Measurements from ENCODE around the gene RBCK1. TPM values are rescaled to one million over a fixed set of nuclear protein-coding genes. Genes with fewer than 3 reads are reported as not detected.

The RBCK1 gene
- total RNA-seq, 1 donor from 2014 or later, result 65.2 TPM

DNA sequence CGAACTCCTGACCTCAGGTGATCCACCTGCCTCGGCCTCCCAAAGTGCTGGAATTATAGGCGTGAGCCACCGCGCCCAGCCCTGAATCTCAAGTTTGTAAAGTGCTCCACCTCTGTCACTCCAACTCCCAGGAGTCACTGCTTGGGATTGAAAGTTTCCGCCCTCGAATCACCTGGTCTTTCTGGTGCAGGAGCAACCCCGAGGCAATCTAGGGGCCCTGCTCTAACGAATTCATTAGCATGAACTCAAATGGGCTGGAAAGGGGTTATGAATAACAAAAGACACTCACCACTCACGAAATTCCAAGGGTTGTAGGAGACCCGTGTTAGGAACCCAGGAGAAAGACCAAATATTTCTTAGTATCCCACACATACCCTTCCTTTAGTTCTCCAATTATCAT, 26.1 kb downstream of the RBCK1 start:
- peaks cover 12% of the 10 kb centered on the region for H3K4me1 Mint-ChIP-seq
- H3K27ac Mint-ChIP-seq (ENCODE audit: unreplicated experiment), result no peak overlapping the region
- peaks cover 8% of the 10 kb centered on the region for H3K36me3 Mint-ChIP-seq (ENCODE audit: low read depth)
- no peak for DNase-seq (ENCODE audit: low read depth, low spot score)
- peaks cover 4% of the 10 kb centered on the region for H3K27me3 Mint-ChIP-seq (ENCODE audit: low read depth)
- H3K4me3 Mint-ChIP-seq, result no peak overlapping the region
- H3K9me3 Mint-ChIP-seq, result no peaks in the 10 kb centered on the region
- TF ChIP-seq, protein P1, sequence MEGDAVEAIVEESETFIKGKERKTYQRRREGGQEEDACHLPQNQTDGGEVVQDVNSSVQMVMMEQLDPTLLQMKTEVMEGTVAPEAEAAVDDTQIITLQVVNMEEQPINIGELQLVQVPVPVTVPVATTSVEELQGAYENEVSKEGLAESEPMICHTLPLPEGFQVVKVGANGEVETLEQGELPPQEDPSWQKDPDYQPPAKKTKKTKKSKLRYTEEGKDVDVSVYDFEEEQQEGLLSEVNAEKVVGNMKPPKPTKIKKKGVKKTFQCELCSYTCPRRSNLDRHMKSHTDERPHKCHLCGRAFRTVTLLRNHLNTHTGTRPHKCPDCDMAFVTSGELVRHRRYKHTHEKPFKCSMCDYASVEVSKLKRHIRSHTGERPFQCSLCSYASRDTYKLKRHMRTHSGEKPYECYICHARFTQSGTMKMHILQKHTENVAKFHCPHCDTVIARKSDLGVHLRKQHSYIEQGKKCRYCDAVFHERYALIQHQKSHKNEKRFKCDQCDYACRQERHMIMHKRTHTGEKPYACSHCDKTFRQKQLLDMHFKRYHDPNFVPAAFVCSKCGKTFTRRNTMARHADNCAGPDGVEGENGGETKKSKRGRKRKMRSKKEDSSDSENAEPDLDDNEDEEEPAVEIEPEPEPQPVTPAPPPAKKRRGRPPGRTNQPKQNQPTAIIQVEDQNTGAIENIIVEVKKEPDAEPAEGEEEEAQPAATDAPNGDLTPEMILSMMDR (conservative IDR thresholded peaks at IDR 0.05), result no peak

DNA sequence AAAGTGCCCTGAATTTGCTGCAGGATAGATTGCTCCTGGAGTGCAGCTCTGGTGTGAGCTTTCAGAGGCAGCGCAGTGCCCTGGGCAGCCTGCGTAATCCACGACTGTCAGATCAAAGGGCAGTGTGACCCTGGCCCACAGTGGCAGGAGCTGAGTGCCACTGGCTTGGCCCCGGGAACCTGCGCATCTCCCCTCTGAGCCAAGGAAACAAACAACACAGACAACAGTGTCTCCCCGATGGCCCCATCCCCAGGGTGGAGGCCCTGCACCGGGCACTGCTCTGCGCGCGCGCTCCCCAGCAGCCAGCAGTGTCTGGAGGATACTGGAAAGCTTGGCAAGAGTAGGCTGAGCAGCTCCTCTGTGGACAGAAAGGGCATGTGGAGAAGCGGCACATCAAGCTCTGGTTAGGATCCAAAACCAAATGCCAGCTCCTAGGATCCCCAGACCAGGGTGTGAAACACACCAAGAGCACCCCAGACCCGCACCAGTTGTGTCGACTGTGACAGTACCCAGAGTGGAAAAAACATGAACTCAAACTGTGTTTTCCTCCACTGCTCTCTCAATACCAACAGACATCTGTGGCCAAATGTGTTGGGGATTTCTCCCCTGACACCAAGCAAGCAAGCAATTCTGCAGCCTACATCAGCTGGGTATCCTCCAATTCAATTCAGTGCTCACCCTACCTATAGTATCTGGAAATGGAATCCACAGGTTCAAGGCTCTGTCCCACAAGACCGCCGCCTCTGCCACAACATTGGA, 26.7 kb downstream of the RBCK1 start:
- TF ChIP-seq, protein P1 (conservative IDR thresholded peaks at IDR 0.05), result no peak
- Mint-ChIP-seq H3K4me3 (no peak overlapping the region), H3K27ac (ENCODE audit: unreplicated experiment) (no peak overlapping the region), H3K9me3 (no peaks in the 10 kb centered on the region), H3K36me3 (ENCODE audit: low read depth) (peaks cover 10% of the 10 kb centered on the region), H3K27me3 (ENCODE audit: low read depth) (peaks cover 4% of the 10 kb centered on the region), H3K4me1 (peaks cover 12% of the 10 kb centered on the region)
- DNase-seq (ENCODE audit: low read depth, low spot score), result no peak

DNA sequence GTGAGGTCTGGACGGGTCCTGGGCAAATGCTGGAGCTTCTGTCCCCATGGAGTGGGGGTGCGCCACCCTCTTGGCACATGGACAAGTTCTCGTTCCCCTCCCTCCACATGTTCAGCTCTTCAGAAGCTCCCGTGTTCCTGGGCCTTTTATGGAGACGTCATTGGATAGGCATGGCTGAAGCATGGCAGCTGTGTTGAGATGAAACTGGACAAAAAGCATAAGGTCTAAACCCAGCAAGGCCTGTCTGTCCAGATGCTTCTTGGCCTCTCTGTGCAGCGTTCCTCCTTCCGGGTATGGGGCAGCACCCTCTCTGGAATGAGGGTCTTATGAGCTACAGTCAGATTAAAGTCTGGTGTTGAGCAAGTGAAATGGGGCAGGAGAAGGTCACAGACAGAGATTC, 27.5 kb downstream of the RBCK1 start:
- no peaks in the 10 kb centered on the region for H3K9me3 Mint-ChIP-seq
- no peak overlapping the region for H3K4me3 Mint-ChIP-seq
- TF ChIP-seq, protein P1 (conservative IDR thresholded peaks at IDR 0.05), result no peak
- no peak overlapping the region for H3K27ac Mint-ChIP-seq (ENCODE audit: unreplicated experiment)
- peaks cover 12% of the 10 kb centered on the region for H3K4me1 Mint-ChIP-seq
- H3K27me3 Mint-ChIP-seq (ENCODE audit: low read depth), result peaks cover 4% of the 10 kb centered on the region
- DNase-seq (ENCODE audit: low read depth, low spot score), result no peak
- H3K36me3 Mint-ChIP-seq (ENCODE audit: low read depth), result peaks cover 13% of the 10 kb centered on the region

DNA sequence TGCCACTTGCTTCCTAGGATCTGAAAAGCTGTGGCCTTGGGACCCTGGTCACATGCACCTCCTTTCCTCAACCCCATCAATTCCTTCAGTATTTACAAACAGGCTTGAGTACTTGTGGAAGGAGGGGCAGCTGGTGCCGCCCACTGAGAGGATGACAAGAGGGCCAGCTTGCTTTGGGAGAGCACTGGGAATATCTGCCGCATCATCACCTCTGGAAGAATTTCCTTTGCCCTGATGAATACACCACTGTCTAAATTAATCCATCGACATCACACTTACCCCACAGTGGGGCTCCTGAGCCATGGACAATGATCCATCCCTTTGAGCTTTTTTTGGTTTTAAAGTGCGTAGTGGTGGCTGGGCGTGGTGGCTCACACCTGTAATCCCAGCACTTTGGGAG, 28.4 kb downstream of the RBCK1 start:
- DNase-seq (ENCODE audit: low read depth, low spot score), result no peak
- Mint-ChIP-seq H3K27me3 (ENCODE audit: low read depth) (peaks cover 2% of the 10 kb centered on the region), H3K27ac (ENCODE audit: unreplicated experiment) (no peak overlapping the region), H3K4me3 (no peak overlapping the region), H3K4me1 (peaks cover 8% of the 10 kb centered on the region), H3K36me3 (ENCODE audit: low read depth) (peaks cover 13% of the 10 kb centered on the region), H3K9me3 (no peaks in the 10 kb centered on the region)
- TF ChIP-seq, protein P1 (conservative IDR thresholded peaks at IDR 0.05), result no peak

DNA sequence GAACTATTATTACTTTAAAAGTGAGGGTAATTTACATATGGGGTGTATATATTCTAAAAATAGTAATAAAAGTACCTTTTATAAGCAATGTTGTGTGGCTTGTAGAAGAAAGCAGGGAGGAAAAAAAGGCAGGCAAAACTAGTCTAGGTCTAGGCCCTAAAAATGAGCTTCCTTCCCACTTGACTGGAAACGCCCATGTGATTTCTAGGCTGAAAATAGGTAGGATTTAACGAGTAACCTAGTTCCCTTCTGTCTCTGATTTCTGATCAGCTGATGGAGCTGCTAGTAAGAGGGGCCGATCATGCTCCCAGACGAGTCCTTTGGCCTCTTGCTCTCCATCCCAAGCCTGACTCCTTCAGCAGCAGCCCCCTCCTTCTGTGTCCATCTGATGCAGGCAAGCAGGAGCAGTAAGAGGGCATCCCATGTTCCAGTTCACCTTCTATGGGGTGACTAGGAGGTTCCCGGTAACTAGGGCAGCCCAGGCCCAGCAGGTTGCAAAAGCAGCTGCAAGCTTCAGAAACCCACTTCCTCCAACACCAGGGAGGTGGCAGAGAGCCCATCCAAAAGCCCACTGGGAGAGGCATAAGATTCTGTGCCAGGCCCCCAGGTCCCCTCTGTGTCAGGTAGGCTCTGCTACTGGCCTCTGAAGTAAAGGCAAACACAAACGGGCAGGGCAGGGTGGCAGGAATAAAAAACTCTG, 29.8 kb downstream of the RBCK1 start:
- no peak for DNase-seq (ENCODE audit: low read depth, low spot score)
- peaks cover 6% of the 10 kb centered on the region for H3K4me1 Mint-ChIP-seq
- TF ChIP-seq, protein P1 (conservative IDR thresholded peaks at IDR 0.05), result no peak
- H3K9me3 Mint-ChIP-seq, result no peaks in the 10 kb centered on the region
- peaks cover 17% of the 10 kb centered on the region for H3K36me3 Mint-ChIP-seq (ENCODE audit: low read depth)
- H3K27me3 Mint-ChIP-seq (ENCODE audit: low read depth), result no peaks in the 10 kb centered on the region
- no peak overlapping the region for H3K27ac Mint-ChIP-seq (ENCODE audit: unreplicated experiment)
- H3K4me3 Mint-ChIP-seq, result no peak overlapping the region

Measured in neural crest cell (in vitro differentiated cells).